GM21717 (cell line): ENCODE results near the gene PGRMC2.

Experiments
- ATAC-seq: cut with Tn5 transposase; IDR thresholded peaks from one replicate; pipeline ENCODE4 v1.9.1; 2021; ENCODE audit warnings: mild to moderate bottlenecking, moderate library complexity; ENCODE audit not compliant: unreplicated experiment

PGRMC2 gene

DNA sequence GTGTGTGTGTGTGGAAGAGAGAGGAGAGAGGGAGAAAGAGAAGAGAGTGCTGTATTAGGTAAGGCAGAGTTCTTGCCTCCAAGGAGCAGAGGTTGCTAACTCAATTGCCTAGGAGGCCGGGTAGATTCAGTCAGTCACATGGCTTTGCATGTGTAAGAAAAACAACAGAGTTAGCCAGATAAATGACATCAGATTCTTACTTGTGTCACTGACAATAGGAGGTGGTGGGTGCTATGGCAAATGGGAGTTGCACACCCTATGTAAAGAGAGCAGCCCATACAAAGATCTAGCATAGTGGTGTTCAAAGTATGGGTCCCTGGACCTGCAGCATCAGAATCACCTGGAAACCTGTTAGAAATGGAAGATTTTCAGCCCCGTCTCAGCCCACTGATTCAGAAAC, 14.4 kb upstream of the PGRMC2 start:
- ATAC-seq: no peak

DNA sequence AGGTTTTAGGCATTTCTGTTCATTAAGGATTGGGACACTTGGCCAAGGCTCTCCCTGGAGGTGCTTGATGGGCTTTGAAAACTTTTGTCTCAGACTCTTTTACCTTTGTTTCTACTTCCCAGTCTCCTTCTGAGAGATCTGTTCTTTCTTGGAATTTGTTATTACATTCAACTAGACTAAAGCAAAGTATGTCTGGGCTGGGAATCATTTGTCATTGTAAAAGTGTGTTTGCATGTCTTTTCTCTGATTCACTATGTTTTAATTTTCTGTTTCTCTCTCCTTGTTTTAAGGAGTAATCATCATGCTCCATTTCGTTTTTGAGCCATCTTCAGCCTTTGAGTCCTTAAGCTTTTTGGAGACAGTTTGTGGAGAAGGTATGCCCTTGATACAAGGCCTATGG, 12.2 kb upstream of the PGRMC2 start:
- ATAC-seq: no peak

DNA sequence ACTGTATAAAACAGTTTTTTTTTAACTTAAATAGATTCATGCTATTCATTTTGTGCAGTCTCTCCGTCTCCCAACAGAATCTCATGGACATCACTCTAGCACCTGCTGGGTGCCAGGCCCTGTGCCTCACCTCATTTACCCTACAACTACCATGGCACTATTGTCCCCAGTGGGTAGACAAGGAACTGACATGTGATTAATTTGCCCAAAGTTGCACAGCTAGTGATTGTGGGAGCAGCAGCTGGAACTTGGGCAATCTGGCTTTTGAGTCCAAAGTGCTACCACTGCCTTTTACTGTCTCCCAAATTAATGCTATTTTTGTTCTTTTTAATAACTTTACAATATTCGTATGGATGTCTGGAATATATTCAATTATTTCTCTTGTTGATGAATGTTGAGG, 11.2 kb upstream of the PGRMC2 start:
- no peak for ATAC-seq

DNA sequence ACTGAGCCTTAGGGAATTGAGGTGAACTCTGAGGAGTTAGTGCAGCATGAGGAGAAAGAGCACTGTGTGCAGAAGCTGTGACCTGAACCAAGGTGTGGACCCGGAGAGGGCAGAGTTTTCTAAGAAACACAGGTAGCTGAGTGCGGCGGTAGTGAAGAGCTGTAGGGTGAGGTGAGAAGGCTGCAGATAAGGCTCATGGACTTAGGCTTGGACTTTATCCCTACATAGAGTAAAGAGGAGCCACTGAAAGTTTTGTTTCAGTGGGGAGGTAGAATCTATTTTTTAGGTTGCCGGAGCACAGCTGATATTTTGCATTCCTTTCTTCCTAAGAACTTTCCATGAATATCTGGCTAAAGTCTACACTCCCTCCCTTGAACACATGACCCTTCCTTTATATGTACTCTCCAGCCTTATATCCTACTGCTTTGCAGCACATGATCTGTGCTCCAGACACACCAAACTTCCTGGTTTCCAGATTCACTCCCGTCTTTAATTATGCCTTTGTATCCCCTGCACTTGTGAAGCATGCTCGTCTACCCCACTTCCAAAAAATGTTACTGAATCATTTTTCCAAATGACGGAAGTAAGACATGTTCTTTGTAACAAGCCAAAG, 10.6 kb upstream of the PGRMC2 start:
- no peak for ATAC-seq

DNA sequence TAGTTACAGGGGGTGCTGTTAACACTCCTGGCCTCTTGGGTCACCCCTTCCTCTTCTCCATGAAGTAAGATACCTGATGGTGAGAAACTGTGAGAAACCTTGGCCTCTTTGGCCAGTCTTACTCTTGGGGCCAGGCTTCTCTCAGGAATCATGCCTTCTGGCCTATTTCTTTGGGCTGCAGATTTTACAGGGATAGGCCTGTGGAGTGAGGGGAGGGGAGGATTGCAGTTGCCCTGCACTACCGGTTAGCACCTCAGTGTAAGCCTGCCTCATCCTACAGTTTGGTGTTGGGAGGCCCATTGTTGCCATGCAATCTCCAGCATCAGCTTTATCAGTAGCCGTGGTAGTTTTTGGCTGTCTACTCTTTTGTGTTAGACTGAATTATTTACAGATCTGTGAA, 7.6 kb upstream of the PGRMC2 start:
- ATAC-seq: no peak

DNA sequence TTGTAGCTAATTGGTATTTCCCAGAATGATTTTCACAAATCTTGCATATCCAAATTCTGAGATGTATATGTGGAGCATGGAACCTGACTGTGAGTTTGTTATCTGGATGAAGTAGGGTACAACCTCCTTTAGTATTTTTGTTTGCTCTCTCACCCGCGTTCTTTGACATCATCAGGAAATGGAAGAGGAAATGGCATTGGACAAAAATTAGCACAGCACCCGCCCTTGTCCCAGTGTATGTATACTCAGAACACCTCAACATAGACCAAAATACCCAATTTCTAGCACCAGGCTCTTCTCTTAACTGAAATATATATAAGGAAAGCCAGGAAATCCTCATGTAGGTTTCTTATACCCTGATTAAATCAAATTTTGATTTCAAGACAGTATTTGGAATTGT, 6.9 kb upstream of the PGRMC2 start:
- ATAC-seq: no peak

DNA sequence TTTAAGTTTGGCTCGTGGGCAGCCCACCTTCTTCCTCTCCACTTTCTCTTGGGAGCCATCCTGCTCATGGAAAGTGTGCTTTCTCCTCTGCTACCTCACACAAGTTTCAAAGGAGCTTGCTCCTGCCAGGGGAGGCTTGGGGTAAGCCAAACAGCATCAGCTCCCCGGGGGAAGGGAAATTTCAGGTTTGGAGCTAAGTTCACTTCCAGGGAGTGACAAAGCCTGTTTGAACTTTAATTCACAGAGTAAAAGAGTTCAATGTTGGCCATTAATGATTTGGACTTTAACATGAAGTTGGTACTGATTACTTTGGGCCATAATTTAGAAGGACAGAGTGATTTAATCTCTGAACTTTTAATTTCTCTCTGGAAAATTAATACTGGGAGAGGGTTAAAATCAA, 4.7 kb upstream of the PGRMC2 start:
- no peak for ATAC-seq

DNA sequence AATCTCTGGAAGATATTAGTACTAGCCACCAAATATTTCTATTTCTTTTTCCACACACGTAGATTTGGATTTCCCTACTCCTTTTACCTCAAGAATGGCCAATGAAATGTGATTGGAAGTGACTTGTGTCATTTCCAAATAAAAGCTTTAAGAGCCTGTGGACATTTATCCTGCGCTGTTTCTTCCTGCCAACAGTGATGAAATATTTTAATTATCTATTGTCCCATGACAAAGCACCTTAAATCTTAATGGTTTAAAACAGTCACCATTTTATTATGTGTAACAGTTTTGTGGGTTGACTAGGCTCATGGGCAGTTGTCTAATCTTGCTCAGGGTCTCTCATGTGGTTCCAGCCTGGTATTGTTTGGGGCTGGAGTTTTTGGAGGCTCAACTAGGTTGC, 3.5 kb upstream of the PGRMC2 start:
- no peak for ATAC-seq

DNA sequence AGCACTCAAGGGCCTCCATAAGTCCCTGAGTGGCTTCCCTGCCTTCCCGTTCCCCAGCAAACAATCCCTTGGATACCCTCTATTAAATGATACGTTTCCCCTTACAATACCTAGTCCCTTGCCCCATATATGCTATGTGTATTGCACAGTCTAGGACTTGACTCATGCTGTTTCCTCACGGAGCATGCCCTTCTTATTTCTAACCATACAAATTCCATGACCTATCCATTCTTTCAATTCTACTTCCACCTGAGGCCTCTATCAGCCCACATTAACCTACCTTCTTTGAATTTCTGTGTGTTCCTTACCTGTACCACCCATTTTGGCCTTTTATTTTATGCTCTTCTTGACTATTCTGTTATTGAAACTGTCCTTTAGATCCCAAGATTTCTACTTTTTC, 2.9 kb upstream of the PGRMC2 start:
- no peak for ATAC-seq

DNA sequence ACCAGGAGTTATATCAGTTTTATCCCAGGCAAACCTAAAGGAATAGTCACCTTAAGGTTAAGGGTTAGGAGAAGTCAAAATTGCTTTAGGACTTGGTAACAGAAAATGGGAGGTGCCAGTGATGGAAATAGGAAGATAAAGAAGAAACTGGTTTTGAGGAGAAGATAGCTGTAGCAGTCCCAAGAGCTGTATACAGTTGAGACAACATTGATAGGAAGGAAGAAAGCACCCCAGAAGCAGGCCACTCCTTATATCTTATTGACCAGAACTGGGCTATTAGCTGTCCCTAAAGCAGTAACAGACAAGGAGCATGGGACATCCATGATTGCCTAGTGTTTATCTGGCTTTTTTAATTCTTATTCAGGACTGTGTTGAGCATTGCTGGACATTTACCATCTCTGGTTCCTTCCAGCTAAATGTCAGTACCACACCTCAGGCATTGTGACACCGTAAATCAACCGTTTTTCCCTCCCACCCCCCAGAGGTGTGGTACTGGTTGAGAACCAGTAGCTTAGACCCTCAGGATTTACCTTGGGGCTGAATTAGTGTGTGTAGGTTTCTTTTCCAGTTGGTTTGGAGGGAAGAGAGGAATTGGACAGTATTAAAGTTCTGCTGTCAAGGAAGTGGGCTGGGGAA, 2.0 kb upstream of the PGRMC2 start:
- ATAC-seq: no peak

DNA sequence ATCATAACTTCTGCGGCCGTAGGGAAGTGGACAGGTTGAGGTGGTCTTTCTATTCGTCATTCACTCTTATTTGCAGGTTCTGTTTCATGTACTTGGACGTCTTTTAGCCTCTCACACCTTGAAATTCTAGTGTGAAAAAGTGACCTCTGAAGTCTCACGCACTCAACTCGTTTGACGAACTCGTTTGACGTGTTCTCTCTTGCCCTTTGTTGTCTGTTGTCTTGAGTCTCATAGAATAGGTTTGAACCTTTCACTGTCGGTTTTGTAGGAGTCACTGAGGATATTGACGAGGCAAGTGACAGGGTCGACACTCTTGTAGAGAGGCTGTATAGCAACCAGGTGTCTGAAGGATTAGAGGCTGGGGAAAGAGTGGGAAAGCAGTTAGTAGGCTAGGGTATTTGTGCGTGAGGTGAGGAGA, 1.1 kb upstream of the PGRMC2 start:
- ATAC-seq: no peak

DNA sequence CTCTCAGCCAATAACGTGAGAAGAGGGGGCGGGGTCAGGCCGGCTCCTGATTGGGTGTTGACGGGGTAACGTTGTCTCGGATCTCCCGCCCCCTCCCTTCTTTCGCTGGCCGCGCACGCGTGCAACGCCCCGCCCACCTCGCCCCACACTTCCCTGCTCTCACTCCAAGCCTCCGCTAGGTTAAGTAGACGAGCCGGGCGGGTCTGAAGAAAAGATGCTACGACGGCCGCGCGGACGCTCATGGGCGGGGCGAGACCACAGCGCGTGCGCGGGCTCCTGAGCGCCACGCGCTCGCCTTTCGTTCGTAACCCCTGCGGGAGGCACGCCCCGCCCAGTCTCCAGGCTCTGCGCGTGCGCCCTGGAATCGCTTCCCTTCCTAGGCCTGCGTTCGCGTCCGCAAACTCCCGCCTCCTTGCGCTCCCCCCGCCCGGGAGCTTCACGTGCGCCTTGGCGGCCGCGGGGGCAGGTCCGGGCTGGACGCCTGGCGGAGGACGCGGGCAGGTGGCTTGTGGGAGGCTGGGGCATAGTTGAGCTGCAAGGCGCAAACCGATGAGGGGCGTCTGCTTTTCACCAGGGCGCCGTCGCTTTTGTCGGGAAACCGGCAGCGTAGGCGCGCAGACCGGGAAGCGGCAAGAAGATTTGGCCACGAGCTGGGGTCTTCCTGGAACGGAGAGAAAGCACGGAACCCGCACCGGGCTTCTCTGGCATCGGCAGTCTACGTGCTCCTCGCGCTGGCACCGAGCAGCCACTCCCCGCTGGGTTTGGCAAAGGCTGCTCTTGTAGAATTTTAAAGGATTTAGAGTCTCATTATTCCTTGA, 467 bp upstream of the PGRMC2 start:
- ATAC-seq: peak; percentile 76

DNA sequence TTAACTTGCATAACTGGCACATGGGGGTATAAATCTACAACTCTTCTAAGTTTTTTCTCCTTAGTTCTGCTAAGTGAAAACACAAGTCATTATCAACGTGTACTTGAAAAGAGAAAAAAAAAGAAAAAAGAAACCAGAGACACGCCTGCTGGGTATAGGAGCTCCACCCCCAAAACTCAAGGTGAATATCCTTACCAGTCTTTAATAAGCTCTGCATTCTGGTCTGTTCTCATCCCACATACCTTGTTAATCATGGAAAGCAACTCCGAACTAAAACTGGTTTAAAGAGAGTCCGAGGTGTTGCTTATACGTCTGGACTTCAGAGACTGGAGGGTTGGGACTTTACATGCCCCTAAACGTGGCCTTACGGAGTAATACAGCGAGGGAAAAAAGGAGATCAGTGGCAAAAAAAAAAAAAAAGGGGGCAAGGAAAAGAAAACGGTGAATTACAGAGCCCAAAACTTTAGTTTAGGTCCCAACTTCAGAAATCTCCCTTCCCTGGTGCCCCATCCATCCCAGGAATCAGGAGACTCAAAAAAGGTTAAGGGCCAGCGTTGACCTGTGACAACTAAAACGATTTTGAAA, 1.0 kb downstream of the PGRMC2 start:
- ATAC-seq: peak; percentile 33

DNA sequence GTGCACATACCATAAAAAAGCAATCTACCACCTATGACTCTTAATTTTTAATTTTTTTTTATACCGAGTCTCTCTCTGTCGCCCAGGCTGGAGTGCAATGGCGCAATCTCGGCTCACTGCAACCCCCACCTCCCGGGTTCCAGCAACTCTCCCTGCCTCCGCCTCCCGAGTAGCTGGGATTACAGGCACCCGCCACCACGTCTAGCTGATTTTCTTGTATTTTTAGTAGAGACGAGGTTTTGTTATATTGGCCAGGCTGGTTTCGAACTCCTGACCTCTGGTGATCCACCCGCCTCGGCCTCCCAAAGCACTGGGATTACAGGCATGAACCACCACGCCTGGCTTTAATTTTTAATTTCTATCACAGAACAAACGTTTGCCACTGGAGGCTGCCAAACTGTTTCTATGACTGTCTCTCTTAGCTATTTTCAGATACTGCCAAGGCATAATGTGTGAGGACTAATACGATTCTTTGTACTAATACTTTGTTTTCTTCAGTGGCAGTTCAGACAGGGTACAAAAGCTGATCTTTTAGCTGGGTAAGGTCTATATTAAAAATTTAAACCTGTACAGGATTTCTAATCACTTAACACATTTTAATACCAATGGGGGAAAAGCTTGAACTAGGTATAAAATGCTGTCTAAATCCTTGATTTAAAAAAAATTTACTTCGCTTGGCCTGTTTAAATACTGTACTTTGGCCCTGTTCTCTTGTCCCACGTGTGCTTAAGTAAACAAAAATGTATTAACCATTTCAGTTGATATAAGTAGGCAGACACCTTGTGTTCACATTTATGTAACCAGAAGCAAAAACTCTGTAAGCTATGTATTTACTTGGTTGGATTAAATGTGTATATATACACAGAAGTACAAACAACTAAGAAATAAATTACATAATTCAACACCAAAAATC, 2.3 kb downstream of the PGRMC2 start:
- no peak for ATAC-seq

DNA sequence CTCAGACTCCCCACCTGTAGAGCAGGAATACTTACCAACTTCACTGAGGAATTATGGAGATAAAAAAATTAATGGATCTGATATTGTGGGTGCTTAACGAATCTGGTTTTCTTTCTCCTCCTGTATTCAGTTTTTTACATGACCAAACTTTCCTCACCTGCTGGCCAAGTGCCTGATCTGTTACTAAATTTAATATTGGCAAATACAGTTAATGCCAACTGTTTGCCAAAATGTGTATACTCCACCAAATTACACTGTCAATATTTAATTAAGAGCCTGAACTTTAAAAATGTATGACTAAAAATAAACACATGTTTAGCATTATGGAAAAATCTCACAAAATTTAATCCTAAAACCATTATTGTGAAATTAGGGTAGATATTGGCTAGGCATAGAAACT, 3.3 kb downstream of the PGRMC2 start:
- ATAC-seq: no peak

DNA sequence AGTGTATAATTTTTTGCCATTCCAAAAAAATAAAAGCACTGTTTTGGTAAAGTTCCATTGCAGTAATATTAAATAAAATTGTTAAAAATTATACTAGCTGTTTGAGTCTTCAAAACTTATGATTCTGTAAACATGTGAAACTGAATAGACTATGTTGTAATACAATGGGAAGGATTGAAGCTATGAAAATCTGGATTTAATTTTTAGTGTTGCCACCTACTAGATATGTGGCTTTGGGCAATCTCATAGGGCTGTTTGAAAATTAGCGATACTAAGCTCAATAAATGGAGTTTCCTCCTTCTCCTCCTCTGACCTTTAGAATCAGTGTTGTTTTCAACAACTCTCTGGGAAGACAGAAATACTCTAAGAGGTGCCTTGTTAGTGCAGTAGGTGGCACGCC, 4.5 kb downstream of the PGRMC2 start:
- ATAC-seq: no peak

DNA sequence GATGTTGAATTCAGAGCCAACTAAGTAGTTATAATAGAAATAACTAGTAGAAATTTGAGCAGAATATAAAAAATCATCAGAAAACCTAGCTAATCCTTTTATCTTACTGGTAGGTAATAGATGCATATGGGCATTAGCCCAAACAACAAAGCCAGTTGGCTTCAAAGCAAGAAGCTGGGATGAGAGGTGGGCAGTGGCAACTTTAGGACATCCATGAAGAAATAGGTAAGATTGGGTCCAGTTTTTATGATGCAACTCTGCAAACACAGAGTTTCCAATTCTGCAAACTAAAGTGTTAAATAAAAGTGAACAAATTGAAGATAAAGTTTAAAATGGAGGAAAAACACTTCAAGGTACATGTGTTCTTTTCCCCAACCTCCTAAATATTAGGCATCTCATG, 5.1 kb downstream of the PGRMC2 start:
- no peak for ATAC-seq

DNA sequence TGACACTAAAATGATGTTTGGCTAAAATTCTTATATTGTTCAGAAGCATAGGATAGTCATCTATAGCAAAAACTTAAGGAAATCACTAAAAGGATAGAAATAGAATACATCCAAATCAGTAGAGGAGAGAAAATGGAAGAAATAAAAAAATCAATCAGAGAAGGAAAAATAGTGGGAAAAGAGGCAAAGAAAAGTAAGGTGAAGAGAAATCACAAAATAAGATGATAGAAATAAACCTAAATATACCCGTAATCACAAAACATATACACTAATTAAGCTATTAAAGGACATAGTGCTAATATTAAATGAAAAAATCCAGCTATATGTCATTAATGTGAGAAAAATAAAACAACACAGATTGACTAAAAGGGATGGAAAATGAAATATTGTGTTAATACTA, 6.3 kb downstream of the PGRMC2 start:
- no peak for ATAC-seq

DNA sequence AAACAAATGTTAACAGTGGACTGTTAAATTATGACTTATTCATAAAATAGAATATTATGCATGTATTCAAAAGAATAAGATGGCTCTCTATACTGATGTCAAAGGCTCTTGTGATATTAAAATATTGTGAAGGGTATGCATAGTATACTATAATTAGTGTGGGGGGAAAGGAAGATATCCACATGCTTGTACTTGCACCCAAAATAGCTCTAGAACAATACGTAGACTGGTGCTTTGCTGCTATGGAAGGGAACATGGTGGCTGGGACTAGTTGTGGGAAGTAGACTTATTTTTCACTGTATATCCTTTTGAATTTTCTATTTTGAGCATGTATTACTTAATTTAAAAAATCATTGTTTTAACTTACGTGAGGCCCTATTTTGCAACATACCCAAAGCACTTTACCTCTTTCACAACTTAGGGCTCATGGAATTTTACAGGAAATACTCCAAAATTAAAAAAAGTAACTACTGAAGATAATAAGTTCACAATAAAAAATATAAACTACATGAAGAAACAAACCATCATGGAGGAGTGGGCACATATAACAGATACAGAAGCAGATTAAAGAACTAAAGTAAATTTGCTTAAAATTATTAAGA, 7.9 kb downstream of the PGRMC2 start:
- no peak for ATAC-seq

DNA sequence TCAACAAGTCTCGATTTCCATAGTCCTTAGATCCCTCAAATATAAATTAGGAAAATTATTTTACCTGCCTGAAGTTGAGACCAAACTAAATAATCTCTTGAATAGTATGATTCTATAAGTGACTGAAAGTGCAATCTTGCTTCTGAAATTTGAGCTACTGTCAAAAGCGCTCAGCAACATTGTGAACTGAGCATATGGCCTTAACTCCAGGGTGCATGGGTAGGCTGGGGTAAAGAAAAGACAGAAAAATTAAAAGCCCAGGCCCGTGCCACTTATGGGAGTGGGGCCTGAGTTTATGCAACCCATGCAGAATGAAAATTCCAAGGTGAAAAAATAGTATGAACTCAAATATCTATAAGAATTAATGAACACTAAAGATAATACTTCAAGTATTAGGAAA, 9.8 kb downstream of the PGRMC2 start:
- no peak for ATAC-seq

DNA sequence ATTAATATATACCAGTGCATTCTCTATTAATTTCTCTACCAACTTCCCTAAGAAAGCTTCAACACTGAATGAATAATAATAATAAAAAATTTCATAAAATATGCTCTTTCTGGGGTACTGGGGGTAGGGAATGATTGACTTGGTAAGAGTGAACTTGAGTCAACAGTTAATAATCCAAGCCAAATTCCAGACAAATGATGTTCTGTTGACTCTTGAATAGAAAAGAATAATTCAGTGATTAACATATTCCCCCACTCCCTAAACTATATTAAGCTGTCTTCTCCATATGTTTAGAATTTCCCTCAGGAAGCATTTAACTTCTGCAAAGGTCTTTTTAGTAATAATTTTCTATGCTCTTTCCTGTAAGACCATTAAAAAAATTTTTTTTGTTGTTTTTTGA, 12.3 kb downstream of the PGRMC2 start:
- no peak for ATAC-seq
